HepG2 (cell line): Measurements from ENCODE around the gene FAM50A. TPM values are rescaled to one million over a fixed set of nuclear protein-coding genes. Genes with fewer than 3 reads are reported as not detected.
A peak's percentile ranks its signal among the peaks of the same experiment; 100 is the strongest.

Source experiments
- AGO2 ChIP-seq: fragments of 200-400 bp; formaldehyde crosslinking; optimal IDR thresholded peaks from 2 replicates; pipeline ENCODE3; 2017; ENCODE audit warnings: mild to moderate bottlenecking, low read depth, low read length, moderate library complexity
- EED ChIP-seq: sonication (generic); formaldehyde crosslinking; IDR thresholded peaks from 2 replicates; pipeline ENCODE4 v1.5.0; 2020; ENCODE audit warnings: mild to moderate bottlenecking, missing genetic modification reagents
- GPBP1L1 ChIP-seq: sonication (generic); formaldehyde crosslinking; IDR thresholded peaks from 2 replicates; pipeline ENCODE4 v1.5.0; 2020; ENCODE audit warnings: mild to moderate bottlenecking, missing genetic modification reagents
- IRF1 ChIP-seq: sonication (generic); formaldehyde crosslinking; IDR thresholded peaks from 2 replicates; pipeline ENCODE4 v1.4.0; 2020; ENCODE audit warnings: low read depth, mild to moderate bottlenecking, missing genetic modification reagents
- KDM4B ChIP-seq: sonication (generic); formaldehyde crosslinking; IDR thresholded peaks from 2 replicates; pipeline ENCODE4 v1.4.0; 2020; ENCODE audit warnings: missing genetic modification reagents
- MAFF ChIP-seq: IDR thresholded peaks from 2 replicates; pipeline ENCODE4 v1.6.1; 2011; ENCODE audit warnings: low read depth, low read length, improper control_type of control experiment
- POLR2G ChIP-seq: fragments of 200-400 bp; formaldehyde crosslinking; IDR thresholded peaks from 2 replicates; pipeline ENCODE4 v1.6.1; 2018; ENCODE audit warnings: mild to moderate bottlenecking, low read depth, low read length, moderate library complexity
- SETDB1 ChIP-seq: sonication (generic); formaldehyde crosslinking; IDR thresholded peaks from 2 replicates; pipeline ENCODE4 v1.5.1; 2020; ENCODE audit warnings: missing genetic modification reagents, mild to moderate bottlenecking, borderline replicate concordance
- SRF ChIP-seq: IDR thresholded peaks from 2 replicates; pipeline ENCODE4 v1.6.1; 2011; ENCODE audit warnings: mild to moderate bottlenecking, low read depth, low read length, moderate library complexity
- SRSF1 ChIP-seq: fragments of 200-400 bp; formaldehyde crosslinking; optimal IDR thresholded peaks from 2 replicates; pipeline ENCODE3; 2017; ENCODE audit warnings: mild to moderate bottlenecking, low read depth, low read length, moderate library complexity
- TOPORS ChIP-seq: sonication (generic); formaldehyde crosslinking; IDR thresholded peaks from 2 replicates; pipeline ENCODE4 v1.8.0; 2023; ENCODE audit warnings: mild to moderate bottlenecking, missing genetic modification reagents
- ZBTB40 ChIP-seq, 2 experiments: fragments of 450-650 bp in 1 of 2; sonication (generic) in 1 of 2; formaldehyde crosslinking in 1 of 2; IDR thresholded peaks; 2 replicates each; pipeline versions ENCODE4 v1.6.1 to v1.8.0; 2016 to 2022; ENCODE audit warnings: antibody characterized with exemption in 1 of 2, mild to moderate bottlenecking in 1 of 2, missing genetic modification reagents in 1 of 2
- ZMYM3 ChIP-seq: sonication (generic); formaldehyde crosslinking; IDR thresholded peaks from 2 replicates; pipeline ENCODE4 v1.5.1; 2020; ENCODE audit warnings: mild to moderate bottlenecking, missing genetic modification reagents
- ZNF326 ChIP-seq: sonication (generic); formaldehyde crosslinking; IDR thresholded peaks from 2 replicates; pipeline ENCODE4 v1.4.0; 2020; ENCODE audit warnings: missing genetic modification reagents, borderline replicate concordance
- ZNF510 ChIP-seq: sonication (generic); formaldehyde crosslinking; IDR thresholded peaks from 2 replicates; pipeline ENCODE4 v1.4.0; 2020; ENCODE audit warnings: low read depth, mild to moderate bottlenecking, missing genetic modification reagents
- ZNF615 ChIP-seq: sonication (generic); formaldehyde crosslinking; IDR thresholded peaks from 2 replicates; pipeline ENCODE4 v1.5.0; 2020; ENCODE audit warnings: mild to moderate bottlenecking, missing genetic modification reagents, borderline replicate concordance
- ZSCAN30 ChIP-seq: sonication (generic); formaldehyde crosslinking; IDR thresholded peaks from 2 replicates; pipeline ENCODE4 v1.5.0; 2020; ENCODE audit warnings: mild to moderate bottlenecking, missing genetic modification reagents
- polyA plus RNA-seq, 8 experiments: library from polyadenylated mRNA; depleted of rRNA in 3 of 8; stranded (reverse) in 7 of 8; unstranded in 1 of 8; fragments of >200 nt; fragmentation: Illumina TruSeq in 4 of 8; extraction: Trizol in 4 of 8; gene quantifications; 2 replicates each; pipeline versions ENCODE4 v1.2.1 to v1.2.3, GENCODE V29; 2011 to 2016; ENCODE audit warnings: low read depth in 4 of 8, missing spikeins in 1 of 8, mixed read lengths in 1 of 8; ENCODE audit not compliant: insufficient read depth in 1 of 8
- total RNA-seq, 5 experiments: library from RNA; depleted of rRNA; stranded (reverse); fragments of >200 nt; fragmentation: Illumina TruSeq; extraction: Trizol; gene quantifications; 2 replicates each; pipeline ENCODE4 v1.2.3, GENCODE V29; 2016; ENCODE audit warnings: low read depth in 1 of 5

Gene FAM50A
- total and polyA plus RNA-seq, 2 of the 13 experiments (the other 11 are each of a cell fraction or from before 2014, with no cell fraction given), result 30.7 to 40.7 TPM

- TF ChIP-seq KDM4B (CRISPR knock-in tag) (no peak), SETDB1 (no peak), SRSF1 (no peak), GPBP1L1 (no peak), ZNF615 (CRISPR knock-in tag) (no peak), ZBTB40 (IDR thresholded peaks at IDR 0.05) (no peak), ZBTB40 (CRISPR knock-in tag; IDR thresholded peaks at IDR 0.05) (no peak), ZNF326 (CRISPR knock-in tag) (no peak), TOPORS (no peak), ZMYM3 (CRISPR knock-in tag) (no peak), POLR2G (0 out of 2 replicates have a peak, but pooled peaks have one; percentile 10), IRF1 (CRISPR knock-in tag) (no peak), SRF (no peak), ZNF510 (no peak), EED (CRISPR knock-in tag) (no peak), ZSCAN30 (CRISPR knock-in tag) (no peak), AGO2 (peak; percentile 21), MAFF (no peak)
Observed at GRCh38 chrX:154399527-154400368, 44.2 kb upstream of the FAM50A start (continued).
